ENCODE results near the gene OPCML. TPM values are rescaled to one million over a fixed set of nuclear protein-coding genes. Genes with fewer than 3 reads are reported as not detected.

The OPCML gene
- total and polyA plus RNA-seq, 2 experiments from 2014 or later = 1.2 to 4.4 TPM

DNA sequence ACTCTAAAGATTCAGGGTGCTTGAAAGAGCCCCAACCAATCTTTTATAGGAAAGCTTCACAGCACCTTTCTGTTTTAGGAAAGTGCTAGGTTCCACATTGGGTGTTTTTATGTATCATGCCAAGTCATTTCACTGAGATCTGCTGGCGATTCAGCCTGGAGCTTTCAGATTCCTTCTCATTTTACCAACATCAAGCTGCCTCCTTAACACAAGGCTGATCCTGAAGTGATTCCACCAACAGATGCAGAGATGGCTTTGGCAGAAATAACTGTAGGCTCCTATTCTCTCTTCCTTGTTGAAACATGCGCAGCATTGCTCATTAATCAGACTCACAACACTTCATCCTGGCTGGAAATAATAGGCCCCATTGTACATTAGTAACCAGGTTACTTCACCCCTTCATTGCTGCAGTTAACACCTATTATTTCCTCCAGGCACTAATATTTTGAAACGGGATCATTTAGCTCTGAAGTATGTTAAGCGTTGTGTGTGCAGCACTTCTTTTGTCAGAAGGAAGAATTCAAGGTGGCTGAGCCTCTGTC is 89.0 kb downstream of the OPCML start (continued):
- TF ChIP-seq POLR2AphosphoS5 (IDR thresholded peaks at IDR 0.05; ENCODE audit: low read depth) = no peak
- TF ChIP-seq ZNF462 (CRISPR knock-in tag; IDR thresholded peaks at IDR 0.05) = no peak
- TF ChIP-seq STAT1 (IDR thresholded peaks at IDR 0.05; ENCODE audit: unreplicated experiment) = no peak
- TF ChIP-seq ZNF114 (CRISPR knock-in tag; IDR thresholded peaks at IDR 0.05) = no peak

- Histone ChIP-seq H3F3A (replicated peaks; ENCODE audit: low read depth) (no peaks in the 10 kb centered on the region), H3K79me2 (replicated peaks; ENCODE audit: insufficient read depth) (no peaks in the 10 kb centered on the region), H3K36me3 (ENCODE audit: insufficient read depth) (no peaks in the 10 kb centered on the region), H2AFZ (no peak overlapping the region), H3K27ac (ENCODE audit: low read depth) (peak overlapping the region; percentile 84), H3K27me3 (ENCODE audit: insufficient read depth) (no peaks in the 10 kb centered on the region), H4K20me1 (replicated peaks; ENCODE audit: insufficient read depth) (no peaks in the 10 kb centered on the region), H3K9me2 (ENCODE audit: insufficient read depth) (no peaks in the 10 kb centered on the region), H3K4me2 (peak overlapping the region; percentile 10), H3K4me3 (peak overlapping the region; percentile 11; the same call in 1 of the 2 replicates), H3K4me1 (ENCODE audit: insufficient read depth) (peaks cover 31% of the 10 kb centered on the region)
- H3K9me3 Mint-ChIP-seq = no peaks in the 10 kb centered on the region
- DNase-seq (ENCODE audit: low spot score) = peak; percentile 43
- H3K36me3 Mint-ChIP-seq (ENCODE audit: low read depth) = peaks cover 4% of the 10 kb centered on the region; the same call in 1 of the 3 replicates
- H3K27ac Mint-ChIP-seq = peak overlapping the region; percentile 94
- ATAC-seq = peak; percentile 48; the same call in 2 of the 3 replicates
- peaks cover 3% of the 10 kb centered on the region for H3K27me3 Mint-ChIP-seq (ENCODE audit: insufficient read depth, low read depth, poor library complexity)
- H3K4me1 Mint-ChIP-seq = peaks cover 28% of the 10 kb centered on the region
- TF ChIP-seq NANOG (IDR thresholded peaks at IDR 0.05; ENCODE audit: borderline replicate concordance) = peak; percentile 89
- TF ChIP-seq, protein P1, sequence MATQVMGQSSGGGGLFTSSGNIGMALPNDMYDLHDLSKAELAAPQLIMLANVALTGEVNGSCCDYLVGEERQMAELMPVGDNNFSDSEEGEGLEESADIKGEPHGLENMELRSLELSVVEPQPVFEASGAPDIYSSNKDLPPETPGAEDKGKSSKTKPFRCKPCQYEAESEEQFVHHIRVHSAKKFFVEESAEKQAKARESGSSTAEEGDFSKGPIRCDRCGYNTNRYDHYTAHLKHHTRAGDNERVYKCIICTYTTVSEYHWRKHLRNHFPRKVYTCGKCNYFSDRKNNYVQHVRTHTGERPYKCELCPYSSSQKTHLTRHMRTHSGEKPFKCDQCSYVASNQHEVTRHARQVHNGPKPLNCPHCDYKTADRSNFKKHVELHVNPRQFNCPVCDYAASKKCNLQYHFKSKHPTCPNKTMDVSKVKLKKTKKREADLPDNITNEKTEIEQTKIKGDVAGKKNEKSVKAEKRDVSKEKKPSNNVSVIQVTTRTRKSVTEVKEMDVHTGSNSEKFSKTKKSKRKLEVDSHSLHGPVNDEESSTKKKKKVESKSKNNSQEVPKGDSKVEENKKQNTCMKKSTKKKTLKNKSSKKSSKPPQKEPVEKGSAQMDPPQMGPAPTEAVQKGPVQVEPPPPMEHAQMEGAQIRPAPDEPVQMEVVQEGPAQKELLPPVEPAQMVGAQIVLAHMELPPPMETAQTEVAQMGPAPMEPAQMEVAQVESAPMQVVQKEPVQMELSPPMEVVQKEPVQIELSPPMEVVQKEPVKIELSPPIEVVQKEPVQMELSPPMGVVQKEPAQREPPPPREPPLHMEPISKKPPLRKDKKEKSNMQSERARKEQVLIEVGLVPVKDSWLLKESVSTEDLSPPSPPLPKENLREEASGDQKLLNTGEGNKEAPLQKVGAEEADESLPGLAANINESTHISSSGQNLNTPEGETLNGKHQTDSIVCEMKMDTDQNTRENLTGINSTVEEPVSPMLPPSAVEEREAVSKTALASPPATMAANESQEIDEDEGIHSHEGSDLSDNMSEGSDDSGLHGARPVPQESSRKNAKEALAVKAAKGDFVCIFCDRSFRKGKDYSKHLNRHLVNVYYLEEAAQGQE (IDR thresholded peaks at IDR 0.05; ENCODE audit: unreplicated experiment) = no peak
- H3K4me3 Mint-ChIP-seq = peak overlapping the region; percentile 44; the same call in 2 of the 3 replicates
These were observed 90.2 kb downstream of the OPCML start for GRCh38 chr11:133441964-133442660.

All from GM23338 (cell line).